ENCODE data around the gene LAPTM4A. TPM values are rescaled to one million over a fixed set of nuclear protein-coding genes. Genes with fewer than 3 reads are reported as not detected.

LAPTM4A gene
- total RNA-seq, 6 experiments from 2014 or later = 80.0 to 143 (median 126) TPM

DNA sequence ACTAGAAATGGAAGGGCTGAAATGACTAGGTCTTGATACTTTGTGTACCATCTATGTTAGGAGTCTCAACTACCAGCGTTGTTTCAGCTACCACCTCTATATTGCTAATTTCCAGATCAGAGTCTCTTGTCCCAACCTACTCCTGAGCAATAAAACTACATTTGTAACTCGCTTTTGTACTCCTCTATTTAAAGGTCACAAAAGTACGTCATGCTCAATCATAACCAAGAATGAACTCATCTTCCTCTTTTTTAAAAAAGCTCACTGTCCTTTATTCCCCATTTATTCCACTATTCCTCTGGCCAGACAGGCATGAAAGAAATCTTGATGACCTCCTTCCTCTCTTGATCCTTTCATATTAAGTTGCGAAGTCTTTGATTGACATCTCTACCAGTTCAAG lies 27.7 kb downstream of the LAPTM4A start:
- DNase-seq (no peak), ATAC-seq (no peak)
- Histone ChIP-seq H3K27ac (no peak overlapping the region), H3K27me3 (no peaks in the 10 kb centered on the region), H3K4me1 (no peaks in the 10 kb centered on the region), H3K4me3 (no peak overlapping the region), H3K9me3 (no peaks in the 10 kb centered on the region), H3K36me3 (peaks cover 0 to 3% (median 0%) of the 10 kb centered on the region in 4 donors)
- intact Hi-C loops (cut with DNase I) = loop anchor here in 1 of 2 donors (5.0 kb wide), 1 partner anchor 74 kb away; no protein-coding TSS in a partner anchor
- TF ChIP-seq POLR2A (IDR thresholded peaks at IDR 0.05) = no peak
- TF ChIP-seq, protein P1, sequence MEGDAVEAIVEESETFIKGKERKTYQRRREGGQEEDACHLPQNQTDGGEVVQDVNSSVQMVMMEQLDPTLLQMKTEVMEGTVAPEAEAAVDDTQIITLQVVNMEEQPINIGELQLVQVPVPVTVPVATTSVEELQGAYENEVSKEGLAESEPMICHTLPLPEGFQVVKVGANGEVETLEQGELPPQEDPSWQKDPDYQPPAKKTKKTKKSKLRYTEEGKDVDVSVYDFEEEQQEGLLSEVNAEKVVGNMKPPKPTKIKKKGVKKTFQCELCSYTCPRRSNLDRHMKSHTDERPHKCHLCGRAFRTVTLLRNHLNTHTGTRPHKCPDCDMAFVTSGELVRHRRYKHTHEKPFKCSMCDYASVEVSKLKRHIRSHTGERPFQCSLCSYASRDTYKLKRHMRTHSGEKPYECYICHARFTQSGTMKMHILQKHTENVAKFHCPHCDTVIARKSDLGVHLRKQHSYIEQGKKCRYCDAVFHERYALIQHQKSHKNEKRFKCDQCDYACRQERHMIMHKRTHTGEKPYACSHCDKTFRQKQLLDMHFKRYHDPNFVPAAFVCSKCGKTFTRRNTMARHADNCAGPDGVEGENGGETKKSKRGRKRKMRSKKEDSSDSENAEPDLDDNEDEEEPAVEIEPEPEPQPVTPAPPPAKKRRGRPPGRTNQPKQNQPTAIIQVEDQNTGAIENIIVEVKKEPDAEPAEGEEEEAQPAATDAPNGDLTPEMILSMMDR (IDR thresholded peaks at IDR 0.05) = no peak
- WGBS (ENCODE audit: insufficient coverage, low coverage, low lambda C conversion rate, missing lambda C conversion rate) = 74% methylated on average over 4 of the region's 4 CpGs

DNA sequence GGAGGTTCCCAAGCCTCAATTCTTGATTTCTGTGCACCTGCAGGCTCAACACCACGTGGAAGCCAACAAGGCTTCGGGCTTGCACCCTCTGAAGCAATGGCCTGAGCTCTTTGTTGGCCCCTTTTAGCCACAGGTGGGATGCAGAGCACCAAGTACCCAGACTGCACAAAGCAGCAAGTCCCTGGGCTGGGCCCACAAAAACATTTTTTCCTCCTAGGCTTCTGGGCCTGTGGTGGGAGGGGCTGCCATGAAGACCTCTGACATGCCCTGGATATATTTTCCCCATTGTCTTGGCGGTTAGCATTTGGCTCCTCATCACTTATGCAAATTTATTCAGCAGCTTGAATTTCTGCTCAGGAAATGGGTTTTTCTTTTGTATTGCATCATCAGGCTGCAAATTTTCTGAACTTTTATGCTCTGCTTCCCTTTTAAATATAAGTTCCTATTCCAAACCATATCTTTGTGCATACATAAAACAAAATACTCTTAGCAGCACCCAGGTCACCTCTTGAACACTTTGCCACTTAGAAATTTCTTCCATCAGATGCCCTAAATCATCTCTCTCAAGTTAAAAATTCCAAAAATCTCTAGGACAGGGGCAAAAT lies 29.9 kb downstream of the LAPTM4A start:
- H3K9me3 ChIP-seq = no peaks in the 10 kb centered on the region
- WGBS (ENCODE audit: insufficient coverage, low coverage, low lambda C conversion rate, missing lambda C conversion rate) = 70% methylated on average over 3 of the region's 3 CpGs
- DNase-seq = no peak
- no peaks in the 10 kb centered on the region for H3K27me3 ChIP-seq
- no peak overlapping the region for H3K27ac ChIP-seq
- no peaks in the 10 kb centered on the region for H3K36me3 ChIP-seq
- H3K4me1 ChIP-seq = no peaks in the 10 kb centered on the region
- H3K4me3 ChIP-seq = no peak overlapping the region
- no peak for TF ChIP-seq POLR2A (IDR thresholded peaks at IDR 0.05)
- TF ChIP-seq, protein P1 (IDR thresholded peaks at IDR 0.05) = no peak
- intact Hi-C loops (cut with DNase I) = loop anchor here in 1 of 2 donors (5.0 kb wide), 1 partner anchor 76 kb away; no protein-coding TSS in a partner anchor
- no peak for ATAC-seq

DNA sequence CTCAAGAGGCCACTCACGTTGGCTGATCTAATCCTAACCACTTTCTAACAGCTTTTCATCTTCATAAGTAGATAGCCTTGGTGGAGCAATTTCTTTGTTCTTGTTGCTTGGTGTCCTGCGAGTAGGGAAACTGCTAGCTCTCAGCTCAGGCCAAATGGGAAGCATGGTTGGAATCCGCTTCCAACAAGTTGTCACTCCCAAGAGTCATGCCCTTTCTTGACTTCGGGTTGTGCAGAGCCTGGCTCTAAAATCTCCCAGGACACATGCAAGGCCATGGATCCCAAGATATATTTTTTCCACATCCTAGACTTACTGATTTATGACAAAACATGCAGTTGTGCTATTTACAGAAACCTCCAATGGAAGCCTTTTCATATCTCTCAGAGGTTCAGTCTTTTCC lies 31.7 kb downstream of the LAPTM4A start:
- 90% methylated on average over 4 of the region's 4 CpGs for WGBS (ENCODE audit: insufficient coverage, low coverage, low lambda C conversion rate, missing lambda C conversion rate)
- Histone ChIP-seq H3K4me3 (no peak overlapping the region), H3K27ac (no peak overlapping the region), H3K9me3 (no peaks in the 10 kb centered on the region), H3K36me3 (no peaks in the 10 kb centered on the region), H3K4me1 (no peaks in the 10 kb centered on the region), H3K27me3 (no peaks in the 10 kb centered on the region)
- intact Hi-C loops (cut with DNase I) = loop anchor here in 1 of 2 donors (5.0 kb wide), 1 partner anchor 78 kb away; no protein-coding TSS in a partner anchor
- DNase-seq (no peak), ATAC-seq (no peak)
- TF ChIP-seq, protein P1 (IDR thresholded peaks at IDR 0.05) = no peak
- no peak for TF ChIP-seq POLR2A (IDR thresholded peaks at IDR 0.05)

DNA sequence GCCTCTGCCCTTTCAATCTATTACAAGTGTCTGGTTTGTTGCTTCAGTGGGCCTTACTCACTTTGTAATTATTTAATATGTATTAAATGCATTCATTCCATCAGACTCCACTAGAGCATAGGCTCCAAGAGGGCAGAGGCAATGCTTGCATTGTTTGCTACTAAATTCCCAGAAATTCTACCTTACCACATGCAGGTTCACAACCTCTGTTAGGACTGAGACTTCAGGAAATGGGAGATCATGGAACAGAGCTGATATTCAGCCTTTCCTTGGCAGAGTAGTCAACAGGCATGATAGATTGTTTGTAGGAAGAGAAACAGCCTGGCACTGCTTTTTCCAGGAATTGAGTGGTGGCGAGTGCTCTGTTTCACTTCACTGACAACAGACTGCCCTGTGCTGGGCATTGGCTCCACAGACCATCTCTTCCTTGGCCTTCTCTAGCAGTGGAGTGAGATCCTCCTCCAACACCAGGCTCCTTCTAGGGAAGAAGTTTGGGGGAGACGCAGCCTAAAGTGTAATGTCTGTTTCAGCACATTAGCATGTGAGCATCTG lies 32.8 kb downstream of the LAPTM4A start:
- Histone ChIP-seq H3K27me3 (no peaks in the 10 kb centered on the region), H3K9me3 (no peaks in the 10 kb centered on the region), H3K4me1 (no peaks in the 10 kb centered on the region), H3K4me3 (no peak overlapping the region), H3K27ac (no peak overlapping the region), H3K36me3 (no peaks in the 10 kb centered on the region)
- intact Hi-C loops (cut with DNase I) = no loop called here
- no peak for TF ChIP-seq POLR2A (IDR thresholded peaks at IDR 0.05)
- DNase-seq (no peak), ATAC-seq (no peak)
- 94% methylated on average over 2 of the region's 2 CpGs for WGBS (ENCODE audit: insufficient coverage, low coverage, low lambda C conversion rate, missing lambda C conversion rate)

DNA sequence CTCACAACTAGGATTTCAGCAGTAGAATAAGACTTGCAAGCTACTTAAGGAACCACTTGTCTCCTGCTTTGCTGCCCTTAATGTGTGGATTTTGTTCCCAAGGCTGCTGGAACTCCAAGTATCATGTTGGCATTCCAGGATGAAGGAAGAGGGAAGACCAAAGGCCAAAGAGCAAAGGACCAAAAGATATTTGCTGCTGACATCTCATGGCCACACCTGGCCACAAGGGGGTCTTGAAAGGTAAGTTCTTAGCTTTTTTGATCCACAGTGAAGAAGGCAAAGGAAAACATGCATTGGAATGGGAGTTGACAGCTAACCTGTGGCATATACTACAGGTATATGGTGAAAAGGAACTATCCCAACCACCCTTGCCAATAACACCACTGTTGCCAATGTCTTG lies 35.1 kb downstream of the LAPTM4A start:
- Histone ChIP-seq H3K4me1 (peaks cover 0 to 5% (median 0%) of the 10 kb centered on the region in 4 donors), H3K4me3 (no peak overlapping the region), H3K27ac (no peak overlapping the region), H3K36me3 (no peaks in the 10 kb centered on the region), H3K9me3 (no peaks in the 10 kb centered on the region), H3K27me3 (peaks cover 0 to 8% of the 10 kb centered on the region in 2 donors)
- ATAC-seq = no peak
- intact Hi-C loops (cut with DNase I) = no loop called here
- TF ChIP-seq, protein P1 (IDR thresholded peaks at IDR 0.05) = no peak
- no peak for TF ChIP-seq POLR2A (IDR thresholded peaks at IDR 0.05)
- no peak for DNase-seq
